GM18520 (cell line): ENCODE results near the gene PPP3CA.

Experiments used
- ATAC-seq: cut with Tn5 transposase; IDR thresholded peaks from one replicate; pipeline ENCODE4 v1.9.1; 2021; ENCODE audit not compliant: unreplicated experiment

Gene PPP3CA

DNA sequence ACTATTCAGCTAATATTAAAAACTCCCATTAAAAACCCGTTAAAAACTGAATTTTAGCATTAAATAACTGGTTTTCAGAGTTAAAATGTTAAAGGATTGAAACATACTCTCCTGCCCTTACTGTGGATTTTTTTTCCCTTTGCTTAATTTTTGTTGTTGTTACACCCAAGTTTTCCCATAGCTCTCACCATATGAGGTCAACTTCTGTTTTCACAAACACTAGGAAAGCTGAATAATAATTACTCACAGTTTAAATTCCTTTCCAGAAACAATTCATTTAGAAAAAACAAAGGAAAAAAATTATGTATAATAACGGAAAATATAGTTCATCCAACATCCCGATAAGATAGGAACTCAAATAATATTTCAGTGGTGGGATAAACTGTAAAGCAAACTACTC, 129.0 kb downstream of the PPP3CA start:
- ATAC-seq: no peak

DNA sequence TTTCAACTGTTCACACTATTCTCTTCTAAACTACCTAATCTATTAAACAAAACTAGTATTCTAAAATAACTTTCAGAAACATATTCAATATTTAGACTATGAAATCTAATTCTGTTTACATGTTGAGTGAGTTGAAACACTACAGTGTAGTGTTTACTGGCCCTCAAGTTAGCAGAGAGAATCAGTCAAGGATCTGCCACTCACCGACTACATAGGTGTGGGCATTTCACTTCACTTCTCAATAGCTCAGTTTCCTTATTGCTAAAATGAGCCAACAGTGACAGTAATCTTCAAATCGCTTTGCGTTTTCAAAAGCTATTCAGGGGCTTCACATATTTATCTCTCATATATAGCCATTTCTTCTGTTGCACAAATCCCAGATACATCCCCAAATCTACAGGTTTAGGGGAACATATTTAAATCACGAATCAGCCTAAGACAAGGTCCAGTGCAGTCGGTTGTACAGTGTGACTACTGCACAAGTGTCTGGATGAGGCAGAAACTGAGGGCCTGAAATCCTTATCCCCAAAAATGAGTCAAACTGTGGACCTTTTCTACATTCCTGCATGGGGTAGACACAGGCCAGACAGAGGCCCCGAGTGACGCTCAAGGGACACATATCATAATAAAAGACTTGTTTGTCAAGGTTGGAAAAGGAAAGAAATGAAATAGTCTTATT, 129.8 kb downstream of the PPP3CA start:
- ATAC-seq: no peak

GRCh38 chr4:101211146-101211553, 136.2 kb downstream of the PPP3CA start:
- no peak for ATAC-seq

GRCh38 chr4:101210331-101210730, 137.0 kb downstream of the PPP3CA start:
- no peak for ATAC-seq

- no peak for ATAC-seq
Measured at GRCh38 chr4:101208171-101208570, 139.2 kb downstream of the PPP3CA start.

GRCh38 chr4:101205916-101206315, 141.4 kb downstream of the PPP3CA start:
- ATAC-seq: peak; percentile 81

- ATAC-seq: no peak
Measured at GRCh38 chr4:101201421-101201820, 145.9 kb downstream of the PPP3CA start.

- no peak for ATAC-seq
Measured at GRCh38 chr4:101200561-101200960, 146.8 kb downstream of the PPP3CA start.

DNA sequence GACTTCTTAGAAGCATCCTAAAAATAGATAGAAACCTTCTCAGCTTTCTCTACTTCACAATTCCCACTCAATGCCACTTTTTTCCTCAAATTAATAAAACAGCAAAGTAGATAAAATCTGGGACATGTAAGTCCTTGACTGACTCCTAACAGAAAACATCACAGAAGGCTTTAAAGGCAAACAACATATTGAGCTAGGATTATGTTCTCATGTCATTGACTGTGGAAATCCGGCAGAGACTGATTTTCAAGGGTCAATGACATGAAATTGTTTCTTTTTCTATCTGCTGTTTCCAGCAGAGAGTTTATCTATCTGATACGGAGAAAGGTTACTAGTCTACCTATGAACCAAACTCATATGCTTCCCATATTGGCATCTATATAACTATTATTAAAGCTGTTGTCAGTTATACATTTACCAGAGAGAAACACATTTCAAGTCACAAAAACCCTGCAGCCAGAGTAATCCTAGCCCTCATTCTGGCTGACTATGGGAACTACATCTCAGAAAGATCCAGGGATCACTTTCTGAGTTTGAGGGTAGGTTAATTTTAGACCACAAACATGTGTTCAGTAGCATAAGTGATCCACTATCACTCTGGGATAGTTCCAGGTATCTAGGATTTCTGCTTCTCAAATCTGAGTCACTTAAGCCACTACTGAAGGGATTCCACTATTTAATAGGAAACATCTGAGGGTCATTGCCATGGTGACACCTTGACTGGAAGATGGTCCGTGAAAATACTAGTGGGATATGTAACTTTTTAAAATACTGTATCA, 147.6 kb downstream of the PPP3CA start:
- ATAC-seq: no peak

- ATAC-seq: no peak
Measured at GRCh38 chr4:101198682-101199339, 148.5 kb downstream of the PPP3CA start.

DNA sequence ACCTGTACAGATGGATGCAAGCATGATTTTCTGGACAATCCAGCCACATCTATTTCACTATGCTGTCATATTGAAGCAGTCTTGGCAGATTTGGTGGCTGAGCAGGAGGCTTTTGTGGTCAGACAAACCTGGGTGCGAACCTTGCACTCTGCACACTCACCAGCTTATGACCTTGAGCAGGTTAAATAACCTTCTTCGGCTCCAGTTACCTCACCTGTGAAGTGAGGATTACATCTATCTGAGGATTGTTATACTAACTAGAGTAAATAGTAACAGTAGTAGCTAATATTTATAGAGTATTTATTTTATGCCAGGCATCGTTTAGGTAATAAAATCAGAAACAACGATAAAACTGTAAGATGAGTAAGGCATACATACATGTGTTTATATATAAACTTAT, 150.0 kb downstream of the PPP3CA start:
- no peak for ATAC-seq

DNA sequence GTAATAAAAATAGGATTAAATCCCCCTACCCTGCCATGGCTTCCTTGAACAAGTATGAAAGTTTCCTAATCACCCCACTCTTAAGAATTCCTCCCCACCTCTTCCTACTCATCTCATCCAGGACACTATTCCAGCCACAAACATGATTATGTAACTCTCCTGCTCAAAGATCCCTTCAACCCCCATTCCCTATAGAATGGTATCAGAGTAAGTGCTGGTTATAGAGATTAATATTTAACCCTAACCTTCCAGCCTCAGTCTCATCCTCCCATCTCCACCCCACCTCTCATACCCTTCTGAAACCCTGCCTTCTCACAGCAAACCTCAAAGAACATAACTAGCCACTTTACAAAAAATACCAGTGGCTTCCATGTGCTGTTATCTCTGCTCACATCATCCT, 155.1 kb downstream of the PPP3CA start:
- ATAC-seq: no peak

DNA sequence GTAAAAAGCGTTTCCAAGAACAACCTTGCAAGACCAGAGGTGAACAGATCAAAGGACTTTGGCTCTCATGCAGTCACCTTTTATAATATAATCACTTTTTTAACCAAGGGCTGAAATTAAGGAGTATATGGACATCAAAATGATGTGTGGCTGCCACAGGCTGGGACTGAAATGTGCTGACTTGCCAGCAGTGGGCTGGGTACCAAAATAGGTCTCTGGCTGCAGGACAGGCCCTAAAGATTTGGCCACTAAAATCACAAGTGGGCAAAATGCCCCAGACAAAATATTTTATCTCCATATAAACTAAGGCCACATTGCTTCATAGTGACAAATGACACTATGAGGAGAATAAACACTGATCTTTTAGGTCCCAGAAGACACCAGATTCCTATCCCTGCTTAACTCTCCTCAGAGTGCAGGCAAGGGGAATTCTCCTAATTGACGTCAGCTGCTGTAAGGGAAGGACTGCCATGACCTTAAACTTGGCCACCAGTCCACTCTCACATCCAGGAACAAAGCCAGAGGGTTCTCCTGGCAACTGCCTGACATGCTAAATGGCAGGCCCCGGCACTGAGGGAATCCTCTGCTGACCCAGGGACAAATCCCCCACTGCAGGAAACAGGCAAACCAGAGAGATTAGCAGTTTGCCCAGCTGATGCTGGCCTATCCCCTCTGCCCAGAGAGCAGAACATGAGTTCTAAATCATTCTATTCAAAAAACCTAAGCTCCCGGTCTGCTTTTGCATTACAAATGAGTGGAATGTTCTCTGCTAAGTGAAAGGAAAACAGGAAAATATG, 155.8 kb downstream of the PPP3CA start:
- no peak for ATAC-seq

DNA sequence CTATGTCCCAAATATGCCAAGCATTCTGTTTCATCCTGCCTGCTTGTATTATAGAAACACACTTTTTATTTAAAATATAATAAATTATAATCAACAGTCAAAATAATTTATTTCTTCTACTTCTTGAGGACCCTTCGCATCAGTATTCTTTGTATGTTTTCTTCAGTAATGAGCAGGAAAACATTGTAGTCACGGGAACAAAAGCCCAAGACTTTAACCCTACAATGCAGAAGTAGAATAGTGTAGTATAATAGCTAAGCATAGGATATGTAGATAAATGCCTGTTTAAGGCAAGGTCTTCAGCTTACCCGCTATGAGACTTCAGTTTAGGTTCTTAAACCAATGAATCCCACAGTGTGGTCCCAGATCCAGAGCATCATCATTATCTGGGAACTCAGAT, 156.6 kb downstream of the PPP3CA start:
- ATAC-seq: no peak

DNA sequence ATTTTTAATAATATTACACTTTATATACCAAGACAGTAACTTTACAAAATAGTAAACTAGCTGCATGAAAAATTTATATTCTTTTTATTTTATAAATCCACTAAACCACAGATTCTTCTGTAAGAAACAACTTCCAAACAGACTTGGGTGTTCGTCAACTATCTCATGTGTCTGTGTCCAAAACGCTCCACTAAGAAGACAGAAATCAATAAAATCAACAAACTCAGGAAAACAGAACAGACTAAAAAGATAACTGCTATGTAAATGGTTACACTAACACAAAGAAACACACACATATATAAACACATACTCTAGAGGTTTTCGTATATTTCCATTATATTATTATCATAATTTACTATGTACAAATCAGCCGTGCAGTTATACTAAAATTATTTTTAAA, 158.4 kb downstream of the PPP3CA start:
- no peak for ATAC-seq

DNA sequence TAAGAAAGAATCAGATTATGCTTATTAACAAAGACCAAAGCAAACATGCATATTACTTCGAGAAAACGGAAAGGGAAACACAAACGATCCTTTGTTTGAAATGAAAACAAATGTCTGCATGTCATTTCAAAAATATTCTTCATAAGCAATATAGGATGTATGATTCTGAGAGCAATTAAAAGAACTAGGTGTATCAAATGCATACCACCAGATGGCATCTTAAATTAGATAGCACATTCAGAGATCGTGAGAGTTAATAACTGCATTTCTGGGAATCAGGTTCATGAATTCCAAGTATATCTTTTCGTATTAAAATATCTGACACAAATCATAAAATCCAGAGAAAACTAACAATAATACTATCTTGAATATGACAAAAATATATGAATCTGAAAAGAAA, 159.5 kb downstream of the PPP3CA start:
- no peak for ATAC-seq

DNA sequence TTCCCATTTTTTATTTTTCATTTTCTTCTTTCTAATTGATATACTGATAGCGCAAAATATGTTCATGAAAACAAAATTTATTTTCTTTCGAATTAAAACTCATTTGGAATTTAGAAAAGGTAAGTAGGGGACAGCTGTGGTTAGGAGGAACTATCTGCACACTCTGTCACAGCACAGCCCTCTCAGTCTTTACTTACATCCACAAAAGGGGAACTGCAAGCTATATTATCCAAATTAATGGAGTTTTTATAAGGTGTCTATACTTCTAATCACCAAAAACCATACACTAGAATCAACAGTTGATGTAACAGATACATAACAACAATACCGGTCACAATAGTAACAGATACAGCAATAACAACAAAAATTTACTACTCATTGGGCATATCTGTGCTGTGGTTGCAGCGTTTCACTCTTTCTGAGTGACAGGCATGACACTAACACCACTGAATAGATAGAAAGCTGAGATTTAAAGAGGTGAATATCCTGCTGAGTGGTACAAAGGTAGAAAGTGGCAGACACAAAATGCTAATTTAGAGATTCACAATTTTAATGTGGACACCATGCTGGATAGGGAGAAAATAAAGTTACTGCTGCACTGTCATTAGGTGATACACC, 160.7 kb downstream of the PPP3CA start:
- no peak for ATAC-seq

GRCh38 chr4:101184668-101185067, 162.7 kb downstream of the PPP3CA start:
- ATAC-seq: no peak

GRCh38 chr4:101183666-101184373, 163.5 kb downstream of the PPP3CA start:
- no peak for ATAC-seq

DNA sequence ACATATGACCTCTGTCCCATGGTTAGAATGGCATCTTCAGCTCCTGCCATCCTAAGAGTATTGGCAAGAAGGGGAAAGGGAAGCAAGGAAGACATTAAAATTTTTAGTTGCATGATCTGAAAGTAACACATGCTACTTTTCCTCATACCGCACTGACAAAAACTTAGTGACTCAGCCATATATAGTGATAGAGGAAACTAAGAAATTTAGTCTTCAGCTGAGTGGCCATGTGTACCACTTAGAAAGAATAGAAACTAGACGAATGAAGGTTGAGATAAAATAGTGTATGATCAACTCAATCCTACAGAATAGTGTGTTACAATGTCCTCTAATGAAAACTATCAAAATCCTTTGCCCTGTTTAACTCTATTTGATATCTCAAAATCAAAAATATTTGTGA, 164.1 kb downstream of the PPP3CA start:
- ATAC-seq: no peak
